NCI-H146 (cell line): ENCODE measurements around the gene MRE11.
A peak's percentile ranks its signal among the peaks of the same experiment; 100 is the strongest.
"Not testable (repeated sequence)": the region's sequence is repeated elsewhere in the genome, so short reads cannot be mapped to it uniquely, and the experiment has no call there.

Experiments used
- DNase-seq: peaks from one replicate; lab custom pipeline; 2025; lab: John Stamatoyannopoulos, UW

MRE11 gene

GRCh38 chr11:94506513-94506912, 12.9 kb upstream of the MRE11 start:
- not testable (repeated sequence) for DNase-seq

- peak; percentile 29 for DNase-seq
These were observed 11.1 kb upstream of the MRE11 start for GRCh38 chr11:94504689-94505293.

- no peak for DNase-seq
These were observed 7.9 kb upstream of the MRE11 start for GRCh38 chr11:94501522-94501921.

- DNase-seq = no peak
These were observed 6.5 kb upstream of the MRE11 start for GRCh38 chr11:94500181-94500580.

GRCh38 chr11:94494126-94494680, 559 bp upstream of the MRE11 start:
- DNase-seq = peak; percentile 27

- DNase-seq = no peak
These were observed 7.6 kb downstream of the MRE11 start for GRCh38 chr11:94486068-94486467.

- DNase-seq = no peak
These were observed 12.3 kb downstream of the MRE11 start for GRCh38 chr11:94481342-94481741.

GRCh38 chr11:94477624-94478023, 16.0 kb downstream of the MRE11 start:
- no peak for DNase-seq

- no peak for DNase-seq
These were observed 20.5 kb downstream of the MRE11 start for GRCh38 chr11:94472916-94473799.

GRCh38 chr11:94469416-94469815, 24.2 kb downstream of the MRE11 start:
- DNase-seq = no peak

GRCh38 chr11:94459576-94459975, 34.1 kb downstream of the MRE11 start:
- DNase-seq = no peak

GRCh38 chr11:94457118-94458029, 36.3 kb downstream of the MRE11 start:
- DNase-seq = no peak

GRCh38 chr11:94455861-94456260, 37.8 kb downstream of the MRE11 start:
- no peak for DNase-seq

- DNase-seq = no peak
These were observed 39.3 kb downstream of the MRE11 start for GRCh38 chr11:94454301-94454700.

GRCh38 chr11:94452988-94453387, 40.7 kb downstream of the MRE11 start:
- no peak for DNase-seq

GRCh38 chr11:94450048-94450447, 43.6 kb downstream of the MRE11 start:
- DNase-seq = no peak

- DNase-seq = peak; percentile 5
These were observed 44.2 kb downstream of the MRE11 start for GRCh38 chr11:94449437-94449836.

- DNase-seq = no peak
These were observed 44.6 kb downstream of the MRE11 start for GRCh38 chr11:94449029-94449428.

- DNase-seq = no peak
These were observed 46.5 kb downstream of the MRE11 start for GRCh38 chr11:94447149-94447548.

GRCh38 chr11:94445641-94446040, 48.0 kb downstream of the MRE11 start:
- no peak for DNase-seq

GRCh38 chr11:94433049-94433448, 60.6 kb downstream of the MRE11 start:
- DNase-seq = no peak

GRCh38 chr11:94424662-94425061, 69.0 kb downstream of the MRE11 start:
- DNase-seq = no peak
